Right cardiac atrium (tissue), 5 donors: ENCODE data around the gene CAV1. TPM values are rescaled to one million over a fixed set of nuclear protein-coding genes. Genes with fewer than 3 reads are reported as not detected.

Experiments
- ATAC-seq, 2 donors: fragments of 200-7000 bp; cut with Tn5 transposase; one replicate each; pipeline versions ENCODE4 v1.8.0 to v1.9.1; 2020; ENCODE audit warnings: moderate library complexity in 2 of 2, mild to moderate bottlenecking in 1 of 2
- DNase-seq, 3 donors: peaks; one replicate each; pipeline ENCODE4 v3.0.0-alpha.2; 2020
- H3K27ac ChIP-seq: one replicate; pipeline ENCODE4 v1.5.1; 2013; ENCODE audit warnings: mild to moderate bottlenecking, low read length, control low read depth, moderate library complexity
- H3K27me3 ChIP-seq: one replicate; pipeline ENCODE4 v1.6.1; 2013; ENCODE audit not compliant: control insufficient read depth, insufficient read depth
- H3K4me1 ChIP-seq: one replicate; pipeline ENCODE4 v1.6.1; 2013; ENCODE audit warnings: low read length; ENCODE audit not compliant: control insufficient read depth, insufficient read depth
- H3K4me3 ChIP-seq: one replicate; pipeline ENCODE4 v1.5.1; 2013; ENCODE audit warnings: low read length, control low read depth
- H3K9me3 ChIP-seq: one replicate; pipeline ENCODE4 v1.6.1; 2013; ENCODE audit warnings: low read length; ENCODE audit not compliant: control insufficient read depth
- WGBS: extraction: QIAGEN DNeasy Blood & Tissue Kit; methylation state at CpG from one replicate; pipeline ENCODE4 v1.1.7; 2013; 5-methylcytosine and 5-hydroxymethylcytosine counted together
- intact Hi-C, 4 donors: fragments of 100-400 bp; cut with DNase I; formaldehyde crosslinking; loops; one replicate each; pipeline versions ENCODE4 v1.11.0 to v1.14.0; 2022 to 2023
- polyA plus RNA-seq: library from polyadenylated mRNA; stranded (reverse); fragments of 200-250 nt; gene quantifications from one replicate; pipeline ENCODE4 v1.2.3, GENCODE V29; 2013
- total RNA-seq, 4 donors: library from RNA; stranded (reverse); fragmentation: NEBNext Ultra II Directional; extraction: Animal tissue kit (Norgen Biotek cat#: 25700); gene quantifications; one replicate each; pipeline ENCODE4 v1.2.1, GENCODE V29; 2021
- donor health status: healthy with polysubstance abuse.
- donor health status: DM: no; HTN: yes; CAD: no.
- donor health status: DM: no; HTN: no; CAD: no.
- donor health status: DM: no; HTN: yes; CAD: no; lungs with severe emphysema.
- donor health status: DM: yes; HTN: yes; CAD: no.

Gene CAV1
- total and polyA plus RNA-seq, 5 donors = 269 to 502 (median 357) TPM

- Histone ChIP-seq H3K27me3 (no peaks in the 10 kb centered on the region), H3K4me1 (peaks cover 3% of the 10 kb centered on the region), H3K4me3 (peak overlapping the region; percentile 28), H3K9me3 (no peaks in the 10 kb centered on the region), H3K27ac (no peak overlapping the region)
- intact Hi-C loops = loop anchor here in 3 of 4 donors (5.0 to 10.0 kb wide), 4 partner anchors 73 to 417 kb away; no protein-coding TSS in a partner anchor
- 38% methylated on average over 9 of the region's 9 CpGs for WGBS
- DNase-seq (no peak), ATAC-seq (peak in 1 of 2 donors; percentile 25)
Measured at GRCh38 chr7:116591202-116592040, 66.6 kb downstream of the CAV1 start.

GRCh38 chr7:116592041-116592355 lies 67.2 kb downstream of the CAV1 start:
- no peaks in the 10 kb centered on the region for H3K9me3 ChIP-seq
- H3K27me3 ChIP-seq = no peaks in the 10 kb centered on the region
- intact Hi-C loops = loop anchor here in 3 of 4 donors (5.0 to 10.0 kb wide), 4 partner anchors 73 to 417 kb away; no protein-coding TSS in a partner anchor
- H3K4me3 ChIP-seq = peak overlapping the region; percentile 28
- no peak overlapping the region for H3K27ac ChIP-seq
- DNase-seq (no peak), ATAC-seq (no peak)
- H3K4me1 ChIP-seq = peaks cover 3% of the 10 kb centered on the region
- 17% methylated on average over 1 of the region's 1 CpG for WGBS

GRCh38 chr7:116592445-116592844 lies 67.6 kb downstream of the CAV1 start:
- DNase-seq = peak in 2 of 3 donors; percentile 23 to 60
- H3K4me3 ChIP-seq = peak overlapping the region; percentile 28
- H3K9me3 ChIP-seq = no peaks in the 10 kb centered on the region
- 18% methylated on average over 8 of the region's 8 CpGs for WGBS
- peak; percentile 86 to 92 for ATAC-seq
- peak overlapping the region; percentile 7 for H3K27ac ChIP-seq
- intact Hi-C loops = loop anchor here in 3 of 4 donors (5.0 to 10.0 kb wide), 4 partner anchors 72 to 418 kb away; no protein-coding TSS in a partner anchor
- peaks cover 3% of the 10 kb centered on the region for H3K4me1 ChIP-seq
- H3K27me3 ChIP-seq = no peaks in the 10 kb centered on the region

- Histone ChIP-seq H3K4me1 (no peaks in the 10 kb centered on the region), H3K27ac (no peak overlapping the region), H3K9me3 (no peaks in the 10 kb centered on the region), H3K4me3 (no peak overlapping the region), H3K27me3 (no peaks in the 10 kb centered on the region)
- 75% methylated on average over 5 of the region's 5 CpGs for whole genome bisulfite sequencing
- DNase-seq (no peak), ATAC-seq (no peak)
- intact Hi-C loops = loop anchor here in 3 of 4 donors (5.0 to 10.0 kb wide), 4 partner anchors 71 to 419 kb away; no protein-coding TSS in a partner anchor
Measured at GRCh38 chr7:116593359-116594075, 68.7 kb downstream of the CAV1 start.

GRCh38 chr7:116595063-116595462 lies 70.2 kb downstream of the CAV1 start:
- Histone ChIP-seq H3K4me3 (no peak overlapping the region), H3K9me3 (no peaks in the 10 kb centered on the region), H3K27me3 (no peaks in the 10 kb centered on the region), H3K4me1 (no peaks in the 10 kb centered on the region), H3K27ac (no peak overlapping the region)
- 96% methylated on average over 9 of the region's 9 CpGs for WGBS
- DNase-seq (no peak), ATAC-seq (no peak)
- intact Hi-C loops = loop anchor here (5.0 to 10.0 kb wide), 3 partner anchors 70 to 420 kb away; no protein-coding TSS in a partner anchor

- WGBS = 82% methylated on average over 6 of the region's 6 CpGs
- intact Hi-C loops = loop anchor here (5.0 to 10.0 kb wide), 3 partner anchors 67 to 423 kb away; no protein-coding TSS in a partner anchor
- no peak for DNase-seq
- Histone ChIP-seq H3K27ac (no peak overlapping the region), H3K4me3 (no peak overlapping the region), H3K4me1 (no peaks in the 10 kb centered on the region), H3K27me3 (no peaks in the 10 kb centered on the region), H3K9me3 (no peaks in the 10 kb centered on the region)
- ATAC-seq = no peak
Measured at GRCh38 chr7:116597384-116597783, 72.5 kb downstream of the CAV1 start.

GRCh38 chr7:116598278-116598677 lies 73.4 kb downstream of the CAV1 start:
- intact Hi-C loops = loop anchor here (5.0 to 10.0 kb wide), 3 partner anchors 67 to 423 kb away; no protein-coding TSS in a partner anchor

GRCh38 chr7:116598861-116599260 lies 74.0 kb downstream of the CAV1 start:
- no peak overlapping the region for H3K4me3 ChIP-seq
- H3K27ac ChIP-seq = no peak overlapping the region
- H3K9me3 ChIP-seq = no peaks in the 10 kb centered on the region
- ATAC-seq (no peak), DNase-seq (no peak)
- WGBS = 67% methylated on average over 3 of the region's 3 CpGs
- no peaks in the 10 kb centered on the region for H3K4me1 ChIP-seq
- H3K27me3 ChIP-seq = no peaks in the 10 kb centered on the region
- intact Hi-C loops = loop anchor here (5.0 to 10.0 kb wide), 3 partner anchors 66 to 424 kb away; no protein-coding TSS in a partner anchor

More at GRCh38 chr7:116598278-116598677, 73.4 kb downstream of the CAV1 start:
- DNase-seq (no peak), ATAC-seq (peak; percentile 41 to 45)
- Histone ChIP-seq H3K4me3 (no peak overlapping the region), H3K9me3 (no peaks in the 10 kb centered on the region), H3K27me3 (no peaks in the 10 kb centered on the region), H3K4me1 (no peaks in the 10 kb centered on the region), H3K27ac (no peak overlapping the region)
- WGBS = 89% methylated on average over 5 of the region's 5 CpGs

GRCh38 chr7:116601426-116601825 lies 76.6 kb downstream of the CAV1 start:
- Histone ChIP-seq H3K4me1 (no peaks in the 10 kb centered on the region), H3K27ac (no peak overlapping the region), H3K4me3 (no peak overlapping the region), H3K9me3 (no peaks in the 10 kb centered on the region), H3K27me3 (no peaks in the 10 kb centered on the region)
- 85% methylated on average over 2 of the region's 2 CpGs for WGBS
- ATAC-seq (no peak), DNase-seq (no peak)
- intact Hi-C loops = no loop called here

GRCh38 chr7:116607299-116607698 lies 82.5 kb downstream of the CAV1 start:
- Histone ChIP-seq H3K4me3 (no peak overlapping the region), H3K4me1 (no peaks in the 10 kb centered on the region), H3K9me3 (no peaks in the 10 kb centered on the region), H3K27me3 (peaks cover 2% of the 10 kb centered on the region), H3K27ac (no peak overlapping the region)
- WGBS = 78% methylated on average over 2 of the region's 2 CpGs
- ATAC-seq = no peak
- intact Hi-C loops = no loop called here
- DNase-seq = no peak

- intact Hi-C loops = no loop called here
- 73% methylated on average over 2 of the region's 2 CpGs for WGBS
Measured at GRCh38 chr7:116610210-116610609, 85.4 kb downstream of the CAV1 start.

More at GRCh38 chr7:116610210-116610609, 85.4 kb downstream of the CAV1 start:
- no peak for ATAC-seq
- Histone ChIP-seq H3K27me3 (peaks cover 2% of the 10 kb centered on the region), H3K27ac (no peak overlapping the region), H3K4me3 (no peak overlapping the region), H3K4me1 (no peaks in the 10 kb centered on the region), H3K9me3 (no peaks in the 10 kb centered on the region)
- no peak for DNase-seq
